ENCODE measurements around the gene PODNL1. TPM values are rescaled to one million over a fixed set of nuclear protein-coding genes. Genes with fewer than 3 reads are reported as not detected.
A peak's percentile ranks its signal among the peaks of the same experiment; 100 is the strongest.

The PODNL1 gene
- total RNA-seq, 5 donors from 2014 or later (not counting 1 experiment from before 2014, with no cell fraction given), result 0.09 TPM; not detected in 4

DNA sequence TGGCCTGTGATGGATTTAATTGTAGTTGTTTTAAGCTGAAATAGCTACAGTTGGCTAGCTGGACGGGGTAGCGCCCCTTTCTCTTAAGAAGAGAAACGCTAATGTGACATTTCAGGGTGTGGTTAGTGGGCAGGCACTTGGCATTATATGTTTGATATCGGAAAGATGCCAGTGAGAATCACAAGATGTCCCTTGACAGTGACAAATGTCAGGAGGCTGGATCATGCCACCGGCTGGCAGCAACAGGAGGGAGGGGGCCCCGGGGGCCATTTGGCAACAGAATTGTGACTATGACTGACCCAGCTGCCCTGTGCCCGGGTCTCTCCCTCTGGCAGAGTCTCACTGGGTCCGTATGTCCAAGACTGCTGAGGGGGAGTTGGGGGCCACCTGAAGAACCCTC lies 18.8 kb upstream of the PODNL1 start:
- Mint-ChIP-seq H3K27me3 (no peaks in the 10 kb centered on the region), H3K27ac (no peak overlapping the region), H3K4me3 (no peak overlapping the region), H3K36me3 (peaks cover 25% of the 10 kb centered on the region), H3K9me3 (no peaks in the 10 kb centered on the region), H3K4me1 (peaks cover 7 to 22% (median 19%) of the 10 kb centered on the region in 3 donors)
- ChIA-PET CTCF (no interaction called here), POLR2A (no interaction called here)
- Histone ChIP-seq H3K4me1 (ENCODE audit: control insufficient read depth in 1 of 2, extremely low read depth in 1 of 2, insufficient read depth in 2 of 2, low read length in 2 of 2) (peaks cover 7 to 29% of the 10 kb centered on the region in 2 experiments), H3K4me3 (ENCODE audit: control insufficient read depth in 1 of 2, extremely low read depth in 1 of 2, low read length in 1 of 2) (no peak overlapping the region), H3K27me3 (replicated peaks in 1 of 2; ENCODE audit: control insufficient read depth in 2 of 2, extremely low read depth in 1 of 2, insufficient read depth in 2 of 2, low read length in 1 of 2) (no peaks in the 10 kb centered on the region), H3K27ac (ENCODE audit: low read length) (no peak overlapping the region), H3K36me3 (ENCODE audit: control insufficient read depth in 2 of 2, extremely low read depth in 1 of 2, insufficient read depth in 1 of 2, low read length in 1 of 2) (peaks cover 23 to 75% of the 10 kb centered on the region in 2 donors), H3K9me3 (no peaks in the 10 kb centered on the region)
- no peak for ATAC-seq (replicated peaks in 1 of 4)
- no peak for DNase-seq
- WGBS (ENCODE audit: insufficient coverage), result 89% methylated on average over 8 of the region's 8 CpGs

DNA sequence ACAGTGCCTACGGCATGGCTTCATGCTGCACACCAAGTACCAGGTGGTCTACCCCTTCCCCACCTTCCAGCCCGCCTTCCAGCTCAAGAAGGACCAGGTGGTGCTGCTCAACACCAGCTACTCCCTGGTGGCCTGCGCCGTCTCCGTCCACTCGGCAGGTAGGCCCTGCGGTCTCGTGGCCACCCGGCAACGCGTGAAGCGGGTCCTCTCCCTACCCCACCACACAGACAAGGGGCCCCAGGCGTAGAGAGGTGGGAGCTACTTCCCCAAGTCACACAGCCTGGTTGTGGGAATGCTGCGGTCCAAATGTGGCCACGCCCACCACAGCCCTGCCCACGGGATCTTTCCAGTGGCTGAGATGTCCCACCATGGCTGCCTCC lies 18.1 kb upstream of the PODNL1 start:
- no peak for DNase-seq
- no peak for ATAC-seq (replicated peaks in 1 of 4)
- Histone ChIP-seq H3K4me3 (ENCODE audit: control insufficient read depth in 1 of 2, extremely low read depth in 1 of 2, low read length in 1 of 2) (no peak overlapping the region), H3K27me3 (replicated peaks in 1 of 2; ENCODE audit: control insufficient read depth in 2 of 2, extremely low read depth in 1 of 2, insufficient read depth in 2 of 2, low read length in 1 of 2) (no peaks in the 10 kb centered on the region), H3K27ac (ENCODE audit: low read length) (no peak overlapping the region), H3K9me3 (no peaks in the 10 kb centered on the region), H3K4me1 (ENCODE audit: control insufficient read depth in 1 of 2, extremely low read depth in 1 of 2, insufficient read depth in 2 of 2, low read length in 2 of 2) (peaks cover 7 to 36% of the 10 kb centered on the region in 2 experiments), H3K36me3 (ENCODE audit: control insufficient read depth in 2 of 2, extremely low read depth in 1 of 2, insufficient read depth in 1 of 2, low read length in 1 of 2) (peaks cover 23 to 70% of the 10 kb centered on the region in 2 donors)
- Mint-ChIP-seq H3K27me3 (no peaks in the 10 kb centered on the region), H3K4me1 (peaks cover 13 to 28% (median 25%) of the 10 kb centered on the region in 3 donors), H3K36me3 (peaks cover 20% of the 10 kb centered on the region), H3K27ac (no peak overlapping the region), H3K4me3 (no peak overlapping the region), H3K9me3 (no peaks in the 10 kb centered on the region)
- ChIA-PET CTCF (no interaction called here), POLR2A (no interaction called here)
- WGBS (ENCODE audit: insufficient coverage), result 97% methylated on average over 9 of the region's 16 CpGs

DNA sequence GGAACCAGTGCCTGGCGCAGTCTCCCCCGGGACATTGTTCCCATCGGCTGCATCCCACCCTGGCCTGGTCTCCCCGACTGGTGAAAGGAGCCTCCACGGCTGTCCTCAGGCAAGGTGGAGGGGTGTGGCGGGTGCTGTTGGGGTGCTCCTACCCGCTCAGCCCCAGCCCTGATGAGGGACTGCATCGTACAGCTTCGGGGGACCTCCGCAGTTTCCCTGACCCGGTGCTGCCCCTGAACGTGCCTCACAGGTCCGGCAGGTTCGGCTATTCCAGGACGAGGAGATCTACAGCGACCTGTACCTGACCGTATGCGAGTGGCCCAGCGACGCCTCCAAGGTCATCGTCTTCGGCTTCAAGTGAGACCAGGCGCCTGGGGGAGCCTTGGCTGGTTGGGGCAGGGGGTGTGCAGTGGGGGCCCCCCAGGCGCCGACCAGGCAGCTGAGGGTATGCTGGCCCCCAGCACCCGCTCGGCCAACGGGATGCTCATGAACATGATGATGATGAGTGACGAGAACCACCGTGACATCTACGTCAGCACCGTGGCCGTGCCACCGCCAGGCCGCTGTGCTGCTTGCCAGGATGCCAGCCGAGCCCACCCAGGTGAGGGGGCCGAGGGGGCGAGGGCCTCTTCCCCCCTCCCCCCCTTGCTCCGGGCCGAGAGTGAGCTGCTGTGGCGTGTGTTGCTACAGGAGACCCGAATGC lies 17.6 kb upstream of the PODNL1 start:
- WGBS (ENCODE audit: insufficient coverage), result 96% methylated on average over 42 of the region's 42 CpGs
- Mint-ChIP-seq H3K36me3 (peaks cover 19% of the 10 kb centered on the region), H3K9me3 (no peaks in the 10 kb centered on the region), H3K4me1 (peaks cover 13 to 28% (median 25%) of the 10 kb centered on the region in 3 donors), H3K4me3 (no peak overlapping the region), H3K27me3 (no peaks in the 10 kb centered on the region), H3K27ac (no peak overlapping the region)
- DNase-seq (no peak), ATAC-seq (replicated peaks in 1 of 4) (no peak)
- no peaks in the 10 kb centered on the region for H3K9me3 ChIP-seq
- ChIA-PET CTCF (no interaction called here), POLR2A (no interaction called here)
- no peak overlapping the region for H3K27ac ChIP-seq (ENCODE audit: low read length)
- H3K36me3 ChIP-seq (ENCODE audit: control insufficient read depth in 2 of 2, extremely low read depth in 1 of 2, insufficient read depth in 1 of 2, low read length in 1 of 2), result peaks cover 23 to 67% of the 10 kb centered on the region in 2 donors
- H3K4me3 ChIP-seq (ENCODE audit: control insufficient read depth in 1 of 2, extremely low read depth in 1 of 2, low read length in 1 of 2), result no peak overlapping the region
- H3K4me1 ChIP-seq (ENCODE audit: control insufficient read depth in 1 of 2, extremely low read depth in 1 of 2, insufficient read depth in 2 of 2, low read length in 2 of 2), result peaks cover 7 to 36% of the 10 kb centered on the region in 2 experiments
- no peaks in the 10 kb centered on the region for H3K27me3 ChIP-seq (replicated peaks in 1 of 2; ENCODE audit: control insufficient read depth in 2 of 2, extremely low read depth in 1 of 2, insufficient read depth in 2 of 2, low read length in 1 of 2)

DNA sequence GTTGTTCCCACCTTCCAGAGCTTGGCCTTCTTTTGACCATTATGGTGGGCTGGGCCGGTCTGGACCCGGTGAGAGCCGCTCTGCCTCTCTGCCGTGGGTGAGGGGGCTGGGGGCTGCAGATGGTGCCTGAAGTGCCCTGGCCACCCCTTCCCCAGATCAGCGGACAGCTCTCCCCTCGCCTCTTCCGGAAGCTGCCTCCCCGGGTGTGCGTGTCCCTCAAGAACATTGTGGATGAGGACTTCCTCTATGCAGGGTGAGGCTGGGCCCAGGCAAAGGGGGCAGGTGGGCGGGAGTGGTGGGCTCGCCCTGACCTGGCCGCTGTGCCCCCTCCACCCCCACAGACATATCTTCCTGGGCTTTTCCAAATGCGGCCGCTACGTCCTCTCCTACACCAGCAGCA lies 16.0 kb upstream of the PODNL1 start:
- DNase-seq (no peak), ATAC-seq (replicated peaks in 1 of 4) (no peak)
- no peaks in the 10 kb centered on the region for H3K9me3 ChIP-seq
- peak overlapping the region; percentile 87 to 97 (median 90) for H3K4me3 Mint-ChIP-seq
- POLR2A ChIA-PET, result no interaction called here
- peak overlapping the region; percentile 79 to 83 for H3K27ac Mint-ChIP-seq
- H3K27ac ChIP-seq (ENCODE audit: low read length), result no peak overlapping the region
- H3K27me3 ChIP-seq (replicated peaks in 1 of 2; ENCODE audit: control insufficient read depth in 2 of 2, extremely low read depth in 1 of 2, insufficient read depth in 2 of 2, low read length in 1 of 2), result no peaks in the 10 kb centered on the region
- peaks cover 16% of the 10 kb centered on the region for H3K36me3 Mint-ChIP-seq
- H3K4me1 ChIP-seq (ENCODE audit: control insufficient read depth in 1 of 2, extremely low read depth in 1 of 2, insufficient read depth in 2 of 2, low read length in 2 of 2), result peaks cover 7 to 32% of the 10 kb centered on the region in 2 experiments
- WGBS (ENCODE audit: insufficient coverage), result 91% methylated on average over 9 of the region's 15 CpGs
- CTCF ChIA-PET, result interaction anchor here in 1 of 2 donors (1.0 kb wide), 1 partner anchor 50 kb away, joined by 4 read pairs; no protein-coding TSS in a partner anchor
- peaks cover 20 to 52% of the 10 kb centered on the region in 2 donors for H3K36me3 ChIP-seq (ENCODE audit: control insufficient read depth in 2 of 2, extremely low read depth in 1 of 2, insufficient read depth in 1 of 2, low read length in 1 of 2)
- no peaks in the 10 kb centered on the region for H3K27me3 Mint-ChIP-seq
- H3K4me3 ChIP-seq (ENCODE audit: control insufficient read depth in 1 of 2, extremely low read depth in 1 of 2, low read length in 1 of 2), result no peak overlapping the region
- no peaks in the 10 kb centered on the region for H3K9me3 Mint-ChIP-seq
- H3K4me1 Mint-ChIP-seq, result peaks cover 13 to 28% (median 25%) of the 10 kb centered on the region in 3 donors

DNA sequence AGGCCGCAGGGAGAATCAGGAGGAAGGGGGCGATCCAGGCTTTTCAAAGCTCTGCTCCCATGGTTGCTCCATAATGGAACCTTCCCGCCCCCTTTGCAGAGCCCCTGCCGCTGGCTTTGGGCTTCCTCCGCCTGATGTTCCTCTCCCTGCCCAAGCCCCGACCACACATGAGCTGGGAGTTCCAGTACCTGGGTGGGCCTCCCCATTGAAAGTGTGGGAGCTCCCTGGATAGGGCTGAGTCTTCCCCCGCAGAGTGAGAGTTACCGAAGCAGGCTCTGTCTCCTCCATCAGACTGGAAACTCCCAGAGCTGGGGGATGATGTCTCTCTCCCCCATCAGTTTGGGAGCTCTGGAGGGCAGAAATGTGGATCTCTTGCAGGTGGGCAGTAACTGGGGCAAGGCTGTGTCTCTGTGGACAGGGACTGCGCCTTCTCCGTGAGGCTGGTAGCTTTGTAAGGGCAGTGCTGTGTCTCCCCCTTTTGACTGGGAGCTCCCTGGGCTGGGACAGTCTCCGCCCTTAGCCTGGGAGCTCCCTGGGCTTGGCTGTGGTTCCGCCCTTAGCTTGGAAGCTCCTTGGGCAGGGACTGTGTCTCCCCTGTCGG lies 14.8 kb upstream of the PODNL1 start:
- ChIA-PET CTCF (interaction anchor here (0.5 to 1.7 kb wide), 5 partner anchors 19 to 619 kb away, joined by 3 to 10 read pairs (median 4); partner anchors contain the start of gene NDUFB7 (in 1 of the 2)), POLR2A (interaction anchor here (0.5 to 1.4 kb wide), 6 partner anchors 25 to 507 kb away, joined by 3 to 8 read pairs (median 4); no protein-coding TSS in a partner anchor)
- peaks cover 10% of the 10 kb centered on the region for H3K36me3 Mint-ChIP-seq
- H3K27me3 ChIP-seq (replicated peaks in 1 of 2; ENCODE audit: control insufficient read depth in 2 of 2, extremely low read depth in 1 of 2, insufficient read depth in 2 of 2, low read length in 1 of 2), result no peaks in the 10 kb centered on the region
- H3K27ac Mint-ChIP-seq, result peak overlapping the region; percentile 79 to 83
- WGBS (ENCODE audit: insufficient coverage), result 38% methylated on average over 6 of the region's 13 CpGs
- DNase-seq (peak in 3 of 35 experiments; percentile 11 to 20 (median 14)), ATAC-seq (replicated peaks in 1 of 4) (no peak)
- peaks cover 13 to 28% (median 23%) of the 10 kb centered on the region in 3 donors for H3K4me1 Mint-ChIP-seq
- H3K4me3 ChIP-seq (ENCODE audit: control insufficient read depth in 1 of 2, extremely low read depth in 1 of 2, low read length in 1 of 2), result peak overlapping the region; percentile 78 to 88
- H3K27ac ChIP-seq (ENCODE audit: low read length), result peak overlapping the region; percentile 57
- peaks cover 15 to 40% of the 10 kb centered on the region in 2 donors for H3K36me3 ChIP-seq (ENCODE audit: control insufficient read depth in 2 of 2, extremely low read depth in 1 of 2, insufficient read depth in 1 of 2, low read length in 1 of 2)
- H3K9me3 ChIP-seq, result no peaks in the 10 kb centered on the region
- H3K27me3 Mint-ChIP-seq, result no peaks in the 10 kb centered on the region
- peaks cover 7 to 31% of the 10 kb centered on the region in 2 experiments for H3K4me1 ChIP-seq (ENCODE audit: control insufficient read depth in 1 of 2, extremely low read depth in 1 of 2, insufficient read depth in 2 of 2, low read length in 2 of 2)
- peak overlapping the region; percentile 87 to 97 (median 90) for H3K4me3 Mint-ChIP-seq
- no peaks in the 10 kb centered on the region for H3K9me3 Mint-ChIP-seq

DNA sequence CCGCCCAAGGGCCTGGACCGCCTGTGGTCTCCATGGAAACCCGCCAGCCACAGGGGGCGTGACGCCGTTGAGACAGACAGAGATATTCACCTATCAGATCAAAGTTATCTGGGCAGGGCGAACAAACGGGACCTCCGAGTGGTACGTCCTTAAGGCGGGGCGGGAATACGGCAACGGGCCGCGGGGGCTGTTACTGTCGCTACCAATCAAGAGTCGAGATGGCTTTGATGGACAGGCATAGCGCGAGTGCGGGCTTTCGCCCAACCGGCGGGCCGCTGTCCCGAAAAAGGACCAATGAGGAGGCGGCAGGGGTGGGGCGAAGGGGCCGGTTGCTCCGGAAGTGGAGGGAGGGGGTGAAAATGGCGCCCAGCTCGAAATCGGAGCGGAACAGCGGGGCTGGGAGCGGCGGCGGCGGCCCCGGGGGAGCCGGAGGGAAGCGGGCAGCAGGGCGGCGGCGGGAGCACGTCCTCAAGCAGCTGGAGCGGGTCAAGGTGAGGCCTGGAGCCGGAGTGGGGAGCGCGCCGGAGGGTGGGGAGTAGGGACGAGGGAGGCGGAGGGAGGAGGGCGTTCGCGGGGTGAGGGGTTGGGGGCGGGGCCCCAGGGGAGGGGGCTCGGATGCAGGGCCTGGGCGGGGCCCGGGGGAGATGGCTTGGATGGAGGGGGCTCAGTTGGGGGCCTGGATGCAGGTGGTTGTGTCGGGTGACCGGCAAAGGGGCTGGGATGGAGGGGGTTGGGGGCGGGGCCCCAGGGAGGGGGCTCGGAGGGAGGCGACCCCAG lies 14.1 kb upstream of the PODNL1 start, which contains the start of gene DCAF15:
DCAF15 (plus strand) TSS at position 356 of the 777 bp plus-strand sequence; CDS start at position 360, 4 bp downstream.
- Histone ChIP-seq H3K36me3 (ENCODE audit: control insufficient read depth in 2 of 2, extremely low read depth in 1 of 2, insufficient read depth in 1 of 2, low read length in 1 of 2) (peaks cover 13 to 33% of the 10 kb centered on the region in 2 donors), H3K27me3 (replicated peaks in 1 of 2; ENCODE audit: control insufficient read depth in 2 of 2, extremely low read depth in 1 of 2, insufficient read depth in 2 of 2, low read length in 1 of 2) (no peaks in the 10 kb centered on the region), H3K4me1 (ENCODE audit: control insufficient read depth in 1 of 2, extremely low read depth in 1 of 2, insufficient read depth in 2 of 2, low read length in 2 of 2) (peaks cover 7 to 31% of the 10 kb centered on the region in 2 experiments), H3K4me3 (ENCODE audit: control insufficient read depth in 1 of 2, extremely low read depth in 1 of 2, low read length in 1 of 2) (peak within 1 kb of the TSS; percentile 78 to 88), H3K27ac (ENCODE audit: low read length) (peak within 1 kb of the TSS; percentile 68), H3K9me3 (no peaks in the 10 kb centered on the region)
- peak within 1 kb of the TSS; percentile 90 to 97 (median 91) for H3K4me3 Mint-ChIP-seq
- peak; percentile 96 to 98 (median 98) for ATAC-seq (replicated peaks in 1 of 4)
- H3K9me3 Mint-ChIP-seq, result no peaks in the 10 kb centered on the region
- CTCF ChIA-PET, result interaction anchor here (0.6 to 1.7 kb wide), 6 partner anchors 51 to 620 kb away, joined by 3 to 10 read pairs (median 6); partner anchors contain the start of gene NDUFB7 (in 1 of the 2)
- H3K27me3 Mint-ChIP-seq, result no peaks in the 10 kb centered on the region
- H3K4me1 Mint-ChIP-seq, result peaks cover 13 to 28% (median 23%) of the 10 kb centered on the region in 3 donors
- peaks cover 9% of the 10 kb centered on the region for H3K36me3 Mint-ChIP-seq
- POLR2A ChIA-PET, result interaction anchor here (0.5 to 1.4 kb wide), 8 partner anchors 26 to 507 kb away, joined by 3 to 8 read pairs (median 3); partner anchors contain the start of gene RFX1 (in 1 of the 2)
- WGBS (ENCODE audit: insufficient coverage), result under 1% methylated on average over 38 of the region's 65 CpGs
- peak; percentile 94 to 100 (median 99) for DNase-seq
- H3K27ac Mint-ChIP-seq, result peak within 1 kb of the TSS; percentile 90 to 95

Data from T-cell (primary cell).